Hepatocyte (in vitro differentiated cells): ENCODE measurements around the gene KRTAP10-1.

Source experiments
- CTCF ChIP-seq: fragments of 200-600 bp; sonication (generic); IDR thresholded peaks from 2 replicates; pipeline ENCODE4 v1.5.1; 2016; ENCODE audit warnings: antibody characterized with exemption, mild to moderate bottlenecking; ENCODE audit not compliant: poor library complexity
- EZH2 ChIP-seq: fragments of 200-600 bp; sonication (generic); IDR thresholded peaks from 2 replicates; pipeline ENCODE4 v1.6.1; 2016; ENCODE audit warnings: antibody characterized with exemption, mild to moderate bottlenecking, borderline replicate concordance
- EZH2phosphoT487 ChIP-seq: fragments of 200-600 bp; sonication (generic); IDR thresholded peaks from one replicate; pipeline ENCODE4 v1.6.1; 2018; ENCODE audit warnings: antibody characterized with exemption, mild to moderate bottlenecking, low read depth, moderate library complexity; ENCODE audit not compliant: unreplicated experiment, severe bottlenecking

- TF ChIP-seq EZH2 (no peak), CTCF (no peak), EZH2phosphoT487 (no peak)
These were observed 39.9 kb downstream of the KRTAP10-1 start for GRCh38 chr21:44500111-44500510.
